ENCODE data around the gene VCPKMT.
A peak's percentile ranks its signal among the peaks of the same experiment; 100 is the strongest.

VCPKMT gene

GRCh38 chr14:50065583-50065982 lies 50.8 kb downstream of the VCPKMT start:
- DNase-seq (ENCODE audit: low read depth) = no peak

- DNase-seq (ENCODE audit: low read depth) = no peak
Measured at GRCh38 chr14:50064993-50065392, 51.4 kb downstream of the VCPKMT start.

- no peak for DNase-seq (ENCODE audit: low read depth)
Measured at GRCh38 chr14:50063876-50064420, 52.4 kb downstream of the VCPKMT start.

GRCh38 chr14:50062438-50063085 lies 53.8 kb downstream of the VCPKMT start:
- DNase-seq (ENCODE audit: low read depth) = peak; percentile 67

- peak; percentile 49 for DNase-seq (ENCODE audit: low read depth)
Measured at GRCh38 chr14:50061664-50062437, 54.5 kb downstream of the VCPKMT start.

- no peak for DNase-seq (ENCODE audit: low read depth)
Measured at GRCh38 chr14:50060871-50061663, 55.3 kb downstream of the VCPKMT start.

GRCh38 chr14:50059763-50060616 lies 56.4 kb downstream of the VCPKMT start:
- no peak for DNase-seq (ENCODE audit: low read depth)
